HepG2 (cell line): Measurements from ENCODE around the gene MAVS. TPM values are rescaled to one million over a fixed set of nuclear protein-coding genes. Genes with fewer than 3 reads are reported as not detected.
A peak's percentile ranks its signal among the peaks of the same experiment; 100 is the strongest.

Experiments used
- HIC2 ChIP-seq: sonication (generic); formaldehyde crosslinking; IDR thresholded peaks from 2 replicates; pipeline ENCODE4 v1.9.0; 2022; ENCODE audit warnings: low read depth, missing genetic modification reagents
- MBNL3 ChIP-seq: fragments of 250-450 bp; sonication (Bioruptor Pico); conservative IDR thresholded peaks from 2 replicates; pipeline ENCODE4 v1.8.0; 2022; ENCODE audit warnings: mild to moderate bottlenecking, inconsistent platforms
- MTF2 ChIP-seq: sonication (generic); formaldehyde crosslinking; IDR thresholded peaks from 2 replicates; pipeline ENCODE4 v1.5.0; 2020; ENCODE audit warnings: missing genetic modification reagents, borderline replicate concordance
- NFYC ChIP-seq: IDR thresholded peaks from 2 replicates; pipeline ENCODE4 v1.6.1; 2016; ENCODE audit warnings: missing genetic modification reagents, missing compliant biosample characterization
- PBX3 ChIP-seq: sonication (generic); formaldehyde crosslinking; IDR thresholded peaks from 2 replicates; pipeline ENCODE4 v1.8.1; 2023; ENCODE audit warnings: missing genetic modification reagents, inconsistent platforms, borderline replicate concordance
- PHF8 ChIP-seq: sonication (generic); formaldehyde crosslinking; IDR thresholded peaks from 2 replicates; pipeline ENCODE4 v1.5.0; 2020; ENCODE audit warnings: missing genetic modification reagents
- POLR2G ChIP-seq: fragments of 200-400 bp; formaldehyde crosslinking; IDR thresholded peaks from 2 replicates; pipeline ENCODE4 v1.6.1; 2018; ENCODE audit warnings: mild to moderate bottlenecking, low read depth, low read length, moderate library complexity
- RARA ChIP-seq: IDR thresholded peaks from 2 replicates; pipeline ENCODE4 v1.6.1; 2016; ENCODE audit warnings: missing genetic modification reagents, missing compliant biosample characterization
- RBM39 ChIP-seq: fragments of 200-400 bp; formaldehyde crosslinking; IDR thresholded peaks from one replicate; pipeline ENCODE4 v1.6.1; 2018; ENCODE audit warnings: antibody characterized with exemption, mild to moderate bottlenecking, low read depth, low read length; ENCODE audit not compliant: poor library complexity, severe bottlenecking
- RELA ChIP-seq: sonication (generic); formaldehyde crosslinking; IDR thresholded peaks from 2 replicates; pipeline ENCODE4 v1.4.0; 2020; ENCODE audit warnings: missing genetic modification reagents
- RFX3 ChIP-seq: IDR thresholded peaks from 2 replicates; pipeline ENCODE4 v1.6.1; 2016; ENCODE audit warnings: missing biosample characterization, missing genetic modification reagents
- SPEN ChIP-seq: sonication (generic); formaldehyde crosslinking; IDR thresholded peaks from 2 replicates; pipeline ENCODE4 v1.5.1; 2020; ENCODE audit warnings: low read depth, mild to moderate bottlenecking, missing genetic modification reagents
- TAF1 ChIP-seq: sonication (generic); formaldehyde crosslinking; IDR thresholded peaks from 2 replicates; pipeline ENCODE4 v1.4.0; 2020; ENCODE audit warnings: missing genetic modification reagents
- THRA ChIP-seq: sonication (generic); formaldehyde crosslinking; IDR thresholded peaks from 2 replicates; pipeline ENCODE4 v1.4.0; 2020; ENCODE audit warnings: missing genetic modification reagents, borderline replicate concordance
- ZBTB8A ChIP-seq: sonication (generic); formaldehyde crosslinking; IDR thresholded peaks from 2 replicates; pipeline ENCODE4 v1.4.0; 2020; ENCODE audit warnings: mild to moderate bottlenecking, low read depth, missing genetic modification reagents, borderline replicate concordance
- ZC3H13 ChIP-seq: sonication (generic); formaldehyde crosslinking; IDR thresholded peaks from 2 replicates; pipeline ENCODE4 v1.8.1; 2023; ENCODE audit warnings: mild to moderate bottlenecking, missing genetic modification reagents, moderate library complexity
- ZMYM4 ChIP-seq: sonication (generic); formaldehyde crosslinking; IDR thresholded peaks from 2 replicates; pipeline ENCODE4 v1.8.1; 2023; ENCODE audit warnings: mild to moderate bottlenecking, missing genetic modification reagents
- ZNF513 ChIP-seq: sonication (generic); formaldehyde crosslinking; conservative IDR thresholded peaks from 2 replicates; pipeline ENCODE4 v1.5.0; 2020; ENCODE audit warnings: missing genetic modification reagents
- ZNF550 ChIP-seq: sonication (generic); formaldehyde crosslinking; IDR thresholded peaks from 2 replicates; pipeline ENCODE4 v1.4.0; 2020; ENCODE audit warnings: mild to moderate bottlenecking, missing genetic modification reagents, borderline replicate concordance
- ZNF556 ChIP-seq: sonication (generic); formaldehyde crosslinking; IDR thresholded peaks from 2 replicates; pipeline ENCODE4 v1.4.0; 2020; ENCODE audit warnings: mild to moderate bottlenecking, missing genetic modification reagents, borderline replicate concordance
- ZNF7 ChIP-seq: IDR thresholded peaks from 2 replicates; pipeline ENCODE4 v1.6.1; 2016; ENCODE audit warnings: missing biosample characterization, missing genetic modification reagents
- ZNF737 ChIP-seq: sonication (generic); formaldehyde crosslinking; IDR thresholded peaks from 2 replicates; pipeline ENCODE4 v1.5.0; 2020; ENCODE audit warnings: missing genetic modification reagents, mild to moderate bottlenecking, borderline replicate concordance
- ZUFSP ChIP-seq: sonication (generic); formaldehyde crosslinking; IDR thresholded peaks from 2 replicates; pipeline ENCODE4 v1.9.0; 2021; ENCODE audit warnings: missing genetic modification reagents, mild to moderate bottlenecking, borderline replicate concordance
- polyA plus RNA-seq, 8 experiments: library from polyadenylated mRNA; depleted of rRNA in 3 of 8; stranded (reverse) in 7 of 8; unstranded in 1 of 8; fragments of >200 nt; fragmentation: Illumina TruSeq in 4 of 8; extraction: Trizol in 4 of 8; gene quantifications; 2 replicates each; pipeline versions ENCODE4 v1.2.1 to v1.2.3, GENCODE V29; 2011 to 2016; ENCODE audit warnings: low read depth in 4 of 8, missing spikeins in 1 of 8, mixed read lengths in 1 of 8; ENCODE audit not compliant: insufficient read depth in 1 of 8
- total RNA-seq, 5 experiments: library from RNA; depleted of rRNA; stranded (reverse); fragments of >200 nt; fragmentation: Illumina TruSeq; extraction: Trizol; gene quantifications; 2 replicates each; pipeline ENCODE4 v1.2.3, GENCODE V29; 2016; ENCODE audit warnings: low read depth in 1 of 5

MAVS gene
- total and polyA plus RNA-seq, 2 of the 13 experiments (the other 11 are each of a cell fraction or from before 2014, with no cell fraction given): 27.3 to 36.6 TPM

GRCh38 chr20:3871550-3872265 lies 25.1 kb downstream of the MAVS start (continued):
- TF ChIP-seq ZNF556 (CRISPR knock-in tag): no peak
- TF ChIP-seq SPEN (CRISPR knock-in tag): no peak
- TF ChIP-seq NFYC: no peak
- TF ChIP-seq RARA (CRISPR knock-in tag): no peak
- TF ChIP-seq HIC2 (CRISPR knock-in tag): no peak
- 0 out of 2 replicates have a peak, but pooled peaks have one; percentile 28 for TF ChIP-seq THRA (CRISPR knock-in tag)
- no peak for TF ChIP-seq ZNF737 (CRISPR knock-in tag)
- TF ChIP-seq PBX3 (CRISPR knock-in tag): no peak
- TF ChIP-seq PHF8 (CRISPR knock-in tag): no peak
- peak; percentile 44; the same call in 1 of the 2 replicates for TF ChIP-seq POLR2G
- TF ChIP-seq MBNL3 (CRISPR knock-in tag): no peak
- no peak for TF ChIP-seq ZBTB8A
- no peak for TF ChIP-seq RBM39
- TF ChIP-seq ZC3H13 (CRISPR knock-in tag): no peak
- TF ChIP-seq MTF2 (CRISPR knock-in tag): no peak
- TF ChIP-seq ZUFSP (CRISPR knock-in tag): 0 out of 2 replicates have a peak, but pooled peaks have one; percentile 27
- TF ChIP-seq RFX3 (CRISPR knock-in tag): no peak
- no peak for TF ChIP-seq ZNF513 (CRISPR knock-in tag)
- no peak for TF ChIP-seq TAF1 (CRISPR knock-in tag)
- TF ChIP-seq ZNF7 (CRISPR knock-in tag): no peak
- TF ChIP-seq ZNF550 (CRISPR knock-in tag): no peak
- no peak for TF ChIP-seq ZMYM4 (CRISPR knock-in tag)
- peak; percentile 69; the same call in 1 of the 2 replicates for TF ChIP-seq RELA
